HG02884 (cell line): ENCODE measurements around the gene RAD51AP2.
"Not testable (repeated sequence)": the region's sequence is repeated elsewhere in the genome, so short reads cannot be mapped to it uniquely, and the experiment has no call there.

Experiments
- ATAC-seq: cut with Tn5 transposase; IDR thresholded peaks from one replicate; pipeline ENCODE4 v1.9.1; 2021; ENCODE audit warnings: mild to moderate bottlenecking, moderate library complexity; ENCODE audit not compliant: unreplicated experiment

Gene RAD51AP2

GRCh38 chr2:17538022-17538843 lies 20.0 kb upstream of the RAD51AP2 start:
- ATAC-seq, result peak; percentile 53

GRCh38 chr2:17536416-17536815 lies 18.2 kb upstream of the RAD51AP2 start:
- ATAC-seq, result no peak

- no peak for ATAC-seq
Observed at GRCh38 chr2:17533546-17533945, 15.3 kb upstream of the RAD51AP2 start.

GRCh38 chr2:17529771-17530170 lies 11.5 kb upstream of the RAD51AP2 start:
- ATAC-seq, result no peak

GRCh38 chr2:17522303-17522702 lies 4.1 kb upstream of the RAD51AP2 start:
- no peak for ATAC-seq

GRCh38 chr2:17521621-17522020 lies 3.4 kb upstream of the RAD51AP2 start:
- no peak for ATAC-seq

- peak; percentile 22 for ATAC-seq
Observed at GRCh38 chr2:17520761-17521160, 2.5 kb upstream of the RAD51AP2 start.

DNA sequence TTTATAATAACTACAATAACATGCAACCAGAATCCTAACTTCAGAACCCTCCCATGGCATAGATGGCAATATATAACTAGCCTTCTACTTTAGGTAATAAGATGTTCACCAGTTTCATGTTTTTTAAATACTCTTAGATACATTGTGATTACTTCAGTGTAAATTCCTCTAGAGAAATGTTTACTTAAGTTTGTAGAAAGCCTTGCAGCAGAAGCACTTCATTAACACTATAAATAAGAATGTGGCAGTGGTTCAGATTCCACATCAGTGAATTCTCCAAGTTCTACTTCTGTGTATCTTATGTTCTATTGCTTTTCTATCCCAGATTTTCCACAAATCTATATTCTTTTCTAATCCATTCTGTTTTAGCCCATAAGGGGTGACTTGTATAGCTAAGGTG lies 1.2 kb upstream of the RAD51AP2 start:
- ATAC-seq, result no peak

- ATAC-seq, result peak; percentile 36
Observed at GRCh38 chr2:17517481-17518211, 594 bp downstream of the RAD51AP2 start.

GRCh38 chr2:17515652-17516051 lies 2.6 kb downstream of the RAD51AP2 start:
- no peak for ATAC-seq

- no peak for ATAC-seq
Observed at GRCh38 chr2:17506736-17507616, 11.3 kb downstream of the RAD51AP2 start.

DNA sequence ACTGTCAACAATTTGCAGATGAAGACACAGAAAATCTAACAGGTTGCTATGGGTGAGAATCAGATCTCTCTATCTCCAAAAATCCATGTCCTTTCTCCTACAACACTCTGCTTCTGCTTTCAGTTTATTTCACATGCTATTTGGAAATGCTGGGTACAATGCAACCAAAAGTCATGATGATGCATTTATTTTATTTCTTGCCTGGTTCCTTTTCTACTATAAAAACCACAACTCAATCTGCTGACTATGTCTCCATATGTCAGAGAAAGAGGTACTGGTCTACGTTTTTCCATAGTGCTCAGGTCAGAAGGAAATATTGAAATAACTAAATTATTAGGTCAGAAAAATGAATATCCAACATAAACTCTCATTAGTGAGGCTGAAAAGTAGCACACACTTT lies 20.5 kb downstream of the RAD51AP2 start:
- ATAC-seq, result no peak

- ATAC-seq, result no peak
Observed at GRCh38 chr2:17495590-17495989, 22.6 kb downstream of the RAD51AP2 start.

- ATAC-seq, result not testable (repeated sequence)
Observed at GRCh38 chr2:17490165-17490564, 28.1 kb downstream of the RAD51AP2 start.

DNA sequence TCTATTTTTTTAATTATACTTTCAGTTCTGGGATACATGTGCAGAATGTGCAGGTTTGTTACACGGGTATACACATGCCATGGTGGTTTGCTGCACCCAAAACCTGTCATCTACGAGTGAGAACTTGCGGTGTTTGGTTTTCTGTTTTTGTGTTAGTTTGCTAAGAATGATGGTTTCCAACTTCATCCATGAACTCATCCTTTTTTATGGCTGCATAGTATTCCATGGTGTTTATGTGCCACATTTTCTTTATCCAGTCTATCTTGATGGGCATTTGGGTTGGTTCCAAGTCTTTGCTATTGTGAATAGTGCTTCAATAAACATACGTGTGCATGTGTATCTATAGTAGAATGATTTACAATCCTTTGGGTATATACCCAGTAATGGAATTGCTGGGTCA lies 29.6 kb downstream of the RAD51AP2 start:
- not testable (repeated sequence) for ATAC-seq

GRCh38 chr2:17483496-17483895 lies 34.7 kb downstream of the RAD51AP2 start:
- no peak for ATAC-seq

- ATAC-seq, result no peak
Observed at GRCh38 chr2:17482651-17483050, 35.6 kb downstream of the RAD51AP2 start.

- no peak for ATAC-seq
Observed at GRCh38 chr2:17479875-17480274, 38.4 kb downstream of the RAD51AP2 start.

DNA sequence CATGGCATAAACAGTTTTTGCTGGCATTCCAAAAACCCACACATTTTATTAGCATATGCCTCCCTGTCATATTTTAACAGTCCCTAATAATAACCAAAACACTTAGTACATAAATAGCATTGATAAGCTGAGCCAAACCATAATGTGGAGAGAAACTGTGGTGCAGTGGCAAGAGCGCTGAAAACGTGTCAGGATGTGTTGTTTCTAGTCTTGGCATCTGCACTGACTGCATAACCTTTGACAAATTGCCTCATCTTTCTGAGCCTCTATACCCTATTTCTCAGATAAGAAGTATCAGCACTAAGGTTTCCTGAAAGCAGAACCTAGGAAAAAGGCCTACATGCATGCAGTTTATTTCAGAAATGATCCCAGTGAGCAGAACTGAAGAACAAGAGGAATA lies 41.4 kb downstream of the RAD51AP2 start:
- no peak for ATAC-seq

DNA sequence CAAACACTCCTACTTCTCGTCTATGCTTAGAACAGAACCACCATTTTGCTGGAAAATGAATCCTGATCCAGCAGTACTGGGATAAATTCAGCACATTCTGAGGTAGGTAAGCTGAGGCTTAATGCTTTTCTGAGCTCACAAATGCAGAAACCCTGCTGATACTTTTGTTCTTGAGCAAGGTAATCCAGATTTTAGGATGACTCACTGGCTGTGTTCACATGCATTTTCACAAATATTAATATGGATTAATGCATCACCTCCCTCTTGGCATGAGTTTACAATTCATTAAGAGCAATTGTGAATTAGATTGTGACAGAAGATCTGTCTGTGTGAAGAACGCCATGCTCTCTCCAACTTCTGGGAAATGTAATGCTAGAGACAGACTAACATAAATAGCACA lies 42.2 kb downstream of the RAD51AP2 start:
- no peak for ATAC-seq

DNA sequence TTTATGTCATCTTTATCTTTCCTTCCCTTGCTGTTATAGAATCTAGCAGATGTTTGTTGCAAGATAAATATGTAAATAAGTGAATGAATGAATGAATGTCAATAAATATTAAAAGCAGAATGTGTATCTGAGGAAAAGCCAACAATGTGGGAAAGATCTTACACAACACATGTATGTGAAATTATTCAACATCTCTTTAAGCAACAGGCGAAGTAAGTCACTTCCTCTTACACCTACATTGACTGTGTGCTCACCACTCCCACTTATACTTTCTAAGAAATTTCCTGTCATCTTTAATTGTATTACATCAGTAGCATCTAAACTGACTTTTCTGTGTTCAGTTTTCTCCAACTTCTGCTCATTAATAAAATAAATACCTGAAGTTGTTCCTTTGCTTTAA lies 43.0 kb downstream of the RAD51AP2 start:
- no peak for ATAC-seq
